Limb (tissue), 2 donors: ENCODE results near the gene HEMGN.
"Not testable (repeated sequence)": the region's sequence is repeated elsewhere in the genome, so short reads cannot be mapped to it uniquely, and the experiment has no call there.

ENCODE experiments used
- DNase-seq, 2 donors: peaks; one replicate each; pipeline ENCODE4 v3.0.0-alpha.2; 2016; ENCODE audit errors: extremely low spot score in 2 of 2

The HEMGN gene, protein sequence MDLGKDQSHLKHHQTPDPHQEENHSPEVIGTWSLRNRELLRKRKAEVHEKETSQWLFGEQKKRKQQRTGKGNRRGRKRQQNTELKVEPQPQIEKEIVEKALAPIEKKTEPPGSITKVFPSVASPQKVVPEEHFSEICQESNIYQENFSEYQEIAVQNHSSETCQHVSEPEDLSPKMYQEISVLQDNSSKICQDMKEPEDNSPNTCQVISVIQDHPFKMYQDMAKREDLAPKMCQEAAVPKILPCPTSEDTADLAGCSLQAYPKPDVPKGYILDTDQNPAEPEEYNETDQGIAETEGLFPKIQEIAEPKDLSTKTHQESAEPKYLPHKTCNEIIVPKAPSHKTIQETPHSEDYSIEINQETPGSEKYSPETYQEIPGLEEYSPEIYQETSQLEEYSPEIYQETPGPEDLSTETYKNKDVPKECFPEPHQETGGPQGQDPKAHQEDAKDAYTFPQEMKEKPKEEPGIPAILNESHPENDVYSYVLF

DNA sequence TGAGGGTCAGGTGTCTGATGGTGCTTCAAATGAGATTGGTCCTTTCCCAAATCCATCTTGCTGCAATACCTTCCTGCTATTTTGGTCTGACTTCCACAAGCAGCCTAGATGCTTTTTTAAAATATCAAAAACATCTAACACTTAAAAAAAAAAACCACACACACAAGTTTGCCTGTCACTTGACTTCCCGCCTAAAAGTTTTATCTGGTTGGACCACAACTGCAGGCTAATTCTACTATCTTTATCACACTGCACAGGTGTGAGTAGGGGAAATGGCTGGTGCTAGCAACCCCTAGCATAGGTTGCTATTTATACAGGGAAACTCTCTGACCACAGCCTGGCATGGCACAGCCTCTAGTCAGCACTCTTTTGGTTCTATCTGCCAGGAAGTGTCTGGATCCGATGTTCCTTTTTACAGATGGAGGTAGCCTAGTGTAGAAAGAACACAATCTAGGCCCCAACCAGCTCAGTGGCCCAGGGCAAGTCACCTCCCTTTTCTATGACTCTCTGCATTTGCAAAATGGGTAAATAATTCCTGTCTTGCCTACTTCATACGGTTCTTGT is at the start of gene HEMGN:
TSS of gene HEMGN (minus strand) at position 92 of the 564 bp plus-strand sequence. CDS start at position 56, 36 bp downstream.
- DNase-seq = no peak

DNA sequence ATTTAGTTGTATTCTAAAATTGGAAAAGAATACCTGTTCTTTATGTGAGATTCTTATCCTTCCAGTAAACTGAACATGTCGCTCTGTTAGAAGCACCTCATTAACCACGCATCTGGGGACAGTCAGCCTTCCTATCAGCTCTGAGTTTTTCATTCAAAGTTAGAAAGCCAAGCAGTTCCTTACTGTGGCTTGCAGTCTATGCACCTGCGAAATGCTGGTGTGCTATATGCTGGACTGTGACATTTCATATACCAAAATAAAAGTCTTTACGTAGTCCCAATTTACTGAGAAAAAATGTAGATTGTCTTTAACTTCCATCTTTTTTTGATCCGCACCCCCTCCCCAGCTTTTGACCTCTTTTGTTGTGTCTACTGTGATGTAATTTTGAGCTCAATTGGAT is 49.5 kb upstream of the HEMGN start:
- DNase-seq = no peak

DNA sequence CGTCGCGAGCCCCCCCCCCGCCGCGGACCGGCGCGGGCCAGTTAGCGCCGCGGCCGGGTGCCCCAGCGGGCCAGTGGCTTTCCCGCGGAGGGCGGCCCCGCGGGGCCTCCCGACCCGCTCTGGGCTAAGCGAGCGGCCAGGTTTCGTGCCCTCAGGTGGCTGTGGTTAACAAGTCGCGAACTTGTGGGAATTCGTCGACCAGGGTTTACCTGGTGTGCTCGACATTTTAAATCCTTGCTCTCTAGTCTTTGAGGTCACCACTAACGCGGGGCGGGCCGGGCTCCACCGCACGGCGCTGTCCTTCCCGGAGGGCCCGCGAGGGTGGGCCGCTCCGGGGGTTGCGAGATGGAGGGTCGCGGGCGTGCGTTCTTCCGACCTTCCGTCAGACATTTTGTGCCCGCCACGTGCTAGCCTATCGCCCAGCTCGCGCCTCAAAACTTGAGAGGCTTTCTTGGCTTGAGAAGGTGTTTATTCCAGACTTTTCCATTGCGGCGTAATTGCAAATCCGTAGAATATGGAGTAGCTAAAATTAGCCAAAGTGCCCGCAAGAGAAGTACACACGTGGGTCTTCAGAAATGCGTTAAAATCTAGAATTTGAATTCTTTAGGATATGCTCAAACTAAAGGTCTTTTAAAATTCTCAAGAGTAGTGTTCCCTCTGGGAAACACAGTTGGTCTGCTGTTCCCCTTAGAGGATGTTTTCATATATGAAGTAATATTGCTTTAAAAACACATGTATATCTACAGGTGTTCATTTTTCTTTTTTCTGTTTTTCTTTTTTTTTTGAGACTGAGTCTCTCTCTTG is 47.3 kb upstream of the HEMGN start:
- DNase-seq = peak in 1 of 2 donors; percentile 14

DNA sequence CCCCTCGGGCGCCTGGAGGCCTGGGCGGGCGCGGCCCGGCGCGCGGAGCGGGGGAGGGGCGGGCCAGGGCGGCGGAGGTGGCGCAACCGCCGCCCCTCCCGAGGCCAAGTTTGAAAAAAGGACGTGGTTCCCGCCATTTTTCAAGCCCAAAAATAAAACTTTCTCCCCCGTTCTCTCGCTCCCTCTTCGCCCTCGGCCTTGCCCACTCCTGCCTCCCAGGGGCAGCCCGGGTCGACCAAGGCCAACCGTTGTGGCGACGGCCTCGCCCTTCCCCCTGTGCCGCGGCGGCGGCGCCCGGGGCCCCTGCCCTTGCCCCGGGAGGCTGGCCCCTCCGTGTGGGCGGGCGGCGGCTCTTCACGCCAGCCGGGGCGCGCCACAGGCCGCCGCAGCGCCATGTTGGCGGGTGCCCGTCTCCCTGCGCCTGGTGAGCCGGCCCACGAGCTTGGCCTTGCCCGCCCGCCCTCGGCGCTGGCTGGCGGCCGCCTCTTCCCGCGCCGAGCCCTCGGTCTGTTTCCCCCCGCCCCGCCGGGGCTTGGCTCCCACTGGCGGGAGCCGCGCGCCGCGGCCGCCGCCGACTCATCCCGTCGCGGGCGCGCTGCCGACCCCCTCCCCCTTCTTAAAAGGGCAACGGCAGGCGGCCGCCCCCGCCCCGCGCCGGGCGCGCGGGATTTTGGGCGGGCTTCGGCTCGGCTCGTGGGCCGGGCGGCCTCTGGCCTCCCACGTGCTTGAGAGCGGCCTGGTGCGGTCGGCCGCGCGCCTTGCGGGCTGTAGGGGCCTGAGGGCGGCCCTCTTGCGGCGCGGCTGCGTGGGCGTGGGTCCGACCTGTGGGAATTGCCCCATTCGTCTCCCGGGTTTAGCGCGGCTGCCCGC is 46.5 kb upstream of the HEMGN start:
- peak; percentile 55 to 89 for DNase-seq

DNA sequence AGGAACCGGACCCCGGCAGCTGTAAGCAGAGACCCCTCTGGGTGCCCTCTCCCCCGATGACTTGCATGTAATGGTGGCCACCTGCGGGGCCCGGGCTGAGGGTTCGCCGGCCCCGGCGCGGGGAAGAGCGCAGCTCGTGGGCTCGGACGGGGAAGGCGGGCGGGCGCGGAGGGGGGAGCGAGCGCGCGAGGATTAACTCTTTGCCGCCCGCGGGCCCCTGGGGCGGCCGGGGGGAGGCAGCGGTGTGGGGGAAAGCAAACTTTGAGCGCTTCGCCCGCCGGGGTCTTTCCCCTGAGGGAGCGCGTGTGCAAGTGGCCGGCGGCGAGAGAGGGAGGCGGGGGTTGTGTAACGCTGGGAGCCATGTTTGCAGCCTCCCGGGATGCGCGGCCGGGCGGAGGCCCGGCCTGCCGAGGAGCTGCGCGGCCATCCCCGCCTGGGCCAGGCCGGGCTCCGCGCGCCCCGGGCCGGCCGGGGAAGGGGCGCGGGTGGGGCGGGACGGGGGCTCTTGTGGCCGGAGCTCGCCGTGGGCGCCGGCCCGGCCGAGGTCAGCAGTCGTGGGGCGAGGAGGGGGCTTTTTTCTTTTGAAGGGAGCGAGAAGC is 45.7 kb upstream of the HEMGN start:
- DNase-seq = peak; percentile 13 to 85

DNA sequence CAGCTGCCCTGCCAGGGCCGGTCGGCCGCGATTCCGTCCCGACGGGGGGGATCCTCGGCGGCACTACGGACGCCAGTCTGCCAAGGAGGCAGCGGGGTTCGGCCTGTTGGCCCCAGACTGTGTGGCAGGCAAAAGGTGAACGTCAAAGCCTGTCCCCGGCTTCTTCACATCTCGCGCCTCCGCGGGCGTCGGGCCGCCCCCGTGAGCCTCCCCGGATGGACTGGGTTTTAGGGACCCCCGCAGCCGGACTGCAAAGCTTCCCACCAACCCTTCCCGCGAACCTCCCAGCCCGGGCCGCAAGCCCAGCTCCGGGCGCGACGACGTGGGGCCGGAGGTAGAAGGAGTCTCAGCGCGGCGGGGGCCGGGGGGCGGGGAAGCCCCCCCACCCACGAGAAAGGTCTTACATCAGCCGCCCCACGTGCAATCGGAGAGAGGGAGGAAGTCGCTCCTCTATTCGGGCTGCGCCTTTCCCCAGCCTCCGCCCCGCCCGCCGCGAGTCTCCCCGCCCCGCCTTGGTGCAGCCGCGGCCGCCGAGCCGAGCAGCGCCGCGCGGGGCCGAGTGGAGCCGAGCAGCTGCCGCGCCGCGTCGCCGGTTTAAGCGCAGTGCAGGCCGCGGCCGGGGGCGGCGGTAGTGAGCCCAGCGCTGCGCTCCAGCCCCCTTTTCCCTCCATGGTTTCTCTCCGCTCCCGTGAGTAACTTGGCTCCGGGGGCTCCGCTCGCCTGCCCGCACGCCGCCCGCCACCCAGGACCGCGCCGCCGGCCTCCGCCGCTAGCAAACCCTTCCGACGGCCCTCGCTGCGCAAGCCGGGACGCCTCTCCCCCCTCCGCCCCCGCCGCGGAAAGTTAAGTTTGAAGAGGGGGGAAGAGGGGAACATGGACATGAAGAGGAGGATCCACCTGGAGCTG is 45.0 kb upstream of the HEMGN start, which contains the start of gene ANP32B:
TSS of gene ANP32B (plus strand) at position 659 of the 906 bp plus-strand sequence. CDS start at position 874, 215 bp downstream.
- DNase-seq = peak; percentile 93 to 96

DNA sequence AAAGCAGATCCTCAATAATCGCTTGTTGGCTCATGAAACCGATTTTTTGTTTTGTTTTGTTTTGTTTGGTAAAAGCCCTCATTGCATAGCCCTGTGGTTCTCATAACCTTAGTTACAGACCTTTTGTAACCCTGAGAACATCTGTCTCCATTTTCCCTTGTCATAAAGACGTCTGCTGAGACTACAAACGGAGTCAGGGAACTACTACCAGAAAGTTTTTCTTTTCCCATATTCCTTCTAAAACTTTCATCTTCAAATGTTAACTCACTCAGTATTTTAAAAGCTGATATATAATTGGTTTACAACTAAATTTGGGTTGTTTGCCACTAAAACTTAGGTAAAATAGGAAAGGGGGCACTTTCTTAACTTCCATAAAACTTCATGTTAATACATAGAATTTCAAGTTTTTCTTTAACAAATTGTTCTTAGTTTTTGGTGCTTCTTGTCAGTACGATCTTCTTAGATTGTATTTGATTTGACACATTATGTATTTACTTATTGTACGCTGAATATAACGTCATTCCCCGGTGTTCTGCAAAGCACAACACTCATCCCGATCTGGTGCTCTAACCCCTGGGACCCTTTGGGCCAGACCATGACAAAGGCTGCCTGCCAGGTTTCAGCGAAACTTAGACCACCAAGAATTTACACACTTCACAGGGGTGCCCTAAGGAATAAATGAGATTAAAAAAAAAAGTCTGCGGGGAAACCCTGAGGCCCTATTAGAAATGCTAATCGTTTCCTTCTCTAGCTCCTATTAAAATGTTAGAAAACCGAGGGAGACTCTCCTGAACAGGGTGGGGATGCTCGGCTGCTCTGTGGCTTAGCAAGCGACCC is 44.1 kb upstream of the HEMGN start:
- peak in 1 of 2 donors; percentile 26 for DNase-seq

DNA sequence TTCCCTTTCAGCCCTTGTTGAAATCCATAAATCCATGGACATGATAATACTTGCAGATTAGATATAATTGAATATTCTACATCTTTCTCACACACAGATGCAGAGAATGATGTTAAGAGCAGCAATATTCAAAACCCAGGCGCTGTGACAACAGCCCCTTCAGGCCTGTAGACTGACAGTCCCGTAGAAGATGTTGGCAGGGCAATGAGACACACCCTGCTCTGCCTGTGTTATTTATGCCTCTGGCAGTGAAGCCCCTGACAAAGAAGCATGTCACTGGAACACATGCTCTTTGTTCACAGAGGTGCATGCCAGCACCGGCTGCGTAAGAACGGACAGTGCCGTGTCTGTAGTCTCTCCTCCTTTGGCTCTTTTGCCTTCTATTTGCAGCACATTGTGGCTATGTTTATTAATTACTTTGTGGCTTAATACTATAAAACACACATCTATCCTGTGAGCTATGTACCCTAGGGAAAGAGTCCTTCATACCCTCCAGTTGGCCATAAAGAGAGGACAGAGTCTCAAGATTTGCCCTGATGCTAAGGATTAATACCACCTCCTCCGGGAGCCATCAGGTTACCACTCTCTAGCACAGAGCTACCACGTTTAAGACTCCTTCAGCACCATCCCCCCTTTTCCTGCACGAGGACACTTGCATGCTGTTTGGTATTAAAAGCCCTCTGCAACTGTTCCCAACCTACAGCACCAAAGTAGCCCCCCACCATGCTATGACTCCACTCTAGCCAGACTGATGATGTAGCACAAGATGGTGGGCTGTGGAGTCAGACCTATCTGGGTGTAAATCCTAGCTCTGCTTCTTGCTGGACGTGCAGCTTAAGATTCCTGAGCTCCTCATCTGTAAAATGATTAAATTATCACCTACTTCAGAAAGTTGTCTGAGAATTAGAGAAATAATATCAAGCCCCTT is 43.2 kb upstream of the HEMGN start:
- DNase-seq = peak; percentile 30 to 43

DNA sequence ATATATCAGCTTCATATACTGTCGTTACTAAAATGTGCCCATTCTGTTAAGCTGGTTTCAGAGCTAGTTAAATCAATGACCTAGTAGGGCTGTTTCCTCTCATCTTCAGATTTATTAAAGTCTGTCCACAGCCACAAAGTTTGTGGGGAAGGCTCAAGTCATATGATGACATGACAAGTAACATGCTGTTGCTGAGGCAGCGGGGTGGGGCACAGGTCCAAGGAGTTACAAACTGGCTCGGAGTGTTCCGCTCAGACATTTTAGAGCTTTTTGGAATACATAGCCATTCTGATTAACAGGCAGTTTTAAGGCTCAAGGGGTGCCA is 42.5 kb upstream of the HEMGN start:
- DNase-seq = peak in 1 of 2 donors; percentile 24

DNA sequence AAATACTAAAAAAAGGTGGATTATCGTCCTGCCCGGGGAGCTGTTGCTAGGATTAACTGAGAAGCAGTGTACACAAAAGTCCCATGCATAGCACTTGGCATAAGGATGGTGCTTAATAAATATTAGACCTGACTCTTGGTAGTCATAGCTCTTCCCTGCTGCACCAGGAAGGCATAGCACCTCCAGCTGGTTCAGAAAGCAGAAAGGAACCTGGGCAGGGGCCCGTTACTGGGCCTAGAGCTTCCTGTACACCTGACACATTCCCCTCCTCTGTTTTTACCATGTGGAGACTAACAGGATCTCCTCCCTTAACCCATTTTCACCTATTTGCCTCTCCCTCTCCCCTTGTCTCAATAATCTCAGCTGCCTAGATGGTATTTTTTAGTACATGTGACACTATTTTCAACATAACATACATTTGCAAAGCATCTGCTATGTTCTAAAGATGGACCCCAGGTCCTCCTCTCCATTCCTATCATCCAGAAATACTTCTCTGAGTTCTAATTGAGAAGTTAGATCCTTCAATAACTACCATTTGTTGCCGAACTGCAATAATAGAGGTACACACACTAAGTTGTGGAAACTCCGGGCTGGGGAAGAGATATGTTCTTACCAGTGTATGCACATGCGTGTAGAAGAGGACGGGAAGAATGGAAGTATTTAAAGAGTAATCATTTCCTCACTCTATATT is 42.0 kb upstream of the HEMGN start:
- DNase-seq = no peak

DNA sequence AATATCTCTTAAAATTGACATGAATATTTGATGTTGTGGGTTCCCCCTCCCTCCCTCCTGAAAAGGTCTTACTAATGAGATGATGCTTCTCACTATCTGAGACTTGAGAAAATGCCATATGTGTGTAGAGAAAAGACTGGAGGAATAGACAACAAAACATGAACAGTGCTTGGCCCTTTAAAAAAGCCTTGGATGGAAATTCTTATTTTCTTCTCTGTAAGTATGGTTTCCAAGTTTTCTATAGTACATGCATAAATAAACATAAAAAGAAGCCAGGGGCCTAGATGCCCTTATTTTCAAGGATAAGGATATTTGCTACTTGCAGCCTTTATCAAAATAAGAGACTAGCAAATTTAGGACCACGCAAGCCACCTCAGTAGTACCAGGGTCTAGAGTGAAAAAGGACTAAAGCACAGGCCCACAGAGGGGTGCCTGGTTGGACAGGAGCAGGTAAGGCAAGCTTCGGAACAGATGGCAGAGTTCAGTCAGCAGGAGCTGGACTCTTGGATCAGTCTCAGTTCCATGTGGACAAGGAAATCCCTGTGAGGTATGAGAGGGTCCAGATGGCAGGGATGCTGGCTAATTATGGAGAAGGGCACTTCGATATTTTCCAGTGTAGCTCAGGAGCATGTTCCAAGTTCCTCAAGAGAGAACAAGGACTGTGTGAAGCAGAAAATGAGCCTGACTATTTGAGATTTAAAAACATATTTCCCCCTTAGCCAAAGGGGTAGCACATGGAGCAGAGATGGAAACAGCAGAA is 40.6 kb upstream of the HEMGN start:
- DNase-seq = no peak

DNA sequence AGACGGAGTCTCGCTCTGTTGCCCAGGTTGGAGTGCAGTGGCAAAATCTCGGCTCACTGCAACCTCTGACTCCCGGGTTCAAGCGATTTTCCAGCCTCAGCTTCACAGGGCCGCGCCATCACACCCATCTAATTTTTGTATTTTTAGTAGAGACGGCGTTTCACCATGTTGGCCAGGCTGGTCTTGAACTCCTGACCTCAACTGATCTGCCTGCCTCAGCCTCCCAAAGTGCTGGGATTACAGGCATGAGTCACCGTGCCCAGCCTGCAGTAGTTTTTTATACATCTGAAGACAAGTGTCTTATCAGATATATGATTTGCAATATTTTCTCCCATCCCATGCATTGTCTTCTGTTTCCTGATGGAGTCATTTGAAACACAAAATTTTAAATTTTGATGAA is 38.7 kb upstream of the HEMGN start:
- not testable (repeated sequence) for DNase-seq

DNA sequence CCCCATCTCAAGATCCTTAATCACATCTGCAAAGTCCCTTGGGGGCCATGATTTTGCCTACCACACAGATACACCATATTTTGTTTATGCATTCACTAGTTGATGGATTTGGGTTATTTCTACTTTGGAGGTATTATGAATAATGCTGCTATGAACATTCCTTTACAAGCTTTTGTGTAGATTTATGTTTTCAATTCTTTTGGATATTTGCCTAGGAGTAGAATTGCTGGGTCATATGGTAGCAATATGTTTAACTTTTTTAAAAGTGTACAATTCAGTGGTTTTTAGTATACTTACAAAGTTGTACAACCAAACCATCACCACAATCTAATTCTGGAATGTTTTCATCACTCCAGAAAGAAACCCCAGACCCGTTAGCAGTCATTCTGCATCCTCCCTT is 37.4 kb upstream of the HEMGN start:
- DNase-seq = no peak

DNA sequence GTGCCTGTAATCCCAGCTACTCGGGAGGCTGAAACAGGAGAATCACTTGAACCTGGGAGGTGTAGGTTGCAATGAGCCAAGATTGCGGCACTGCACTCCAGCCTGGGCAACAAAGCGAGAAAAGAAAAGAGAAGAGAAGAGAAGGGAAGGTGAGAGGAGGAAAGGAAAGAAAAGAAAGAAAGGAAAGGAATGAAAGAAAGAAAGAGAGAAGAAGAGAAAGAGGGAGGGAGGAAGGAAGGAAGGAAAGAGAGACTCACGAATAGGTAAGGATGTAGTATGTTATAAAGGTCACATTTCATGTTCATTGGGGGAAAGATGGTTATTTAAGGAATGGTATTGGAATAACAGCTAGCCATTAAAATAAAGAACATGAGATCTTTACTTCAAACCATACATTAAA is 34.8 kb upstream of the HEMGN start:
- no peak for DNase-seq

DNA sequence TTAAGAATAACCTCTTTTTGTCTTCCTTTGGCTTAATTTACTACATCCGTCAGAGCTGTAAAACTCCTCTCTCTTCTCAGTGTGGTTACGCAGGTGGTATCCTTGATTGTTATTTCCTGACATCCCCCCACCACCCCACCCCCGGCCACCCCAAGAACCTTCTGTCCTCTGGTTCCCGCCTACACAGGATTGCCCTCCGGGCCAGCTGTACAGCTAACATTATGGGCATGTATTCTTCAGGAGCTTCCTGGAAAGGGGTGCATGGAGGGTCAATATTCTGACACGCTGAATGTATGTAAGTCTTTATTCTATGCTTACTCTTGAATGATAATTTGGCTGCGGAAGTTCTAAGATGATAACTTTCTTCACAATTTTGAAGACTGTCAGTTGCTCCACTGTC is 32.2 kb upstream of the HEMGN start:
- no peak for DNase-seq

DNA sequence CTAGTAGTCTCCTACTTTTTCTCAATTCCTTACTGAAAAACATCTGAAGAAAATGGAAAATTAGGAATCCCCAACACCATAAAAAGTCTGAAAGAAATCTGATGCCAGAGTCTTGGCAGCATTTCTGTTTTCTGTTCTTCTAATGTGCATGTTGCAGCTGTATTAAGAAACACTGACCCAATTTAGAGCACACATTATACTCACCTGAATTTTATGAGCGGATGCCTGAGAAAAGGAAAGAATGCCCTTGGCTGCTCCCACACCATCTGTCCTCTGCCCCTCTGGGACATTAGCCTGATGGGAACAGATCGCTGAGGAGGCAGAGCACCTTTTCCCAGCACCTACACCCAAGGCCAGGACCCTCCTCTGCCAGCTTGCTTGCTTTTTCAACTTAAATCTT is 31.0 kb upstream of the HEMGN start:
- DNase-seq = no peak
